CD14-positive monocyte (primary cell): ENCODE results near the gene PDXDC1. TPM values are rescaled to one million over a fixed set of nuclear protein-coding genes. Genes with fewer than 3 reads are reported as not detected.

Experiments used
- DNase-seq, 3 donors: peaks; one replicate each; pipeline ENCODE4 v3.0.0-alpha.2; 2011 to 2022
- H2AFZ ChIP-seq: 2 replicates; pipeline ENCODE4 v1.6.0; 2012; ENCODE audit warnings: mild to moderate bottlenecking, low read depth, low read length, inconsistent platforms; ENCODE audit not compliant: insufficient read depth, poor library complexity, severe bottlenecking
- H3K27ac ChIP-seq, 2 donors: 1 replicate in 1 of 2; 2 replicates in 1 of 2; pipeline ENCODE4 v1.5.1; 2012 to 2013; ENCODE audit warnings: low read length in 2 of 2, control low read depth in 1 of 2, inconsistent platforms in 1 of 2, low read depth in 1 of 2, mild to moderate bottlenecking in 1 of 2
- H3K27me3 ChIP-seq, 2 donors: one replicate each; pipeline versions ENCODE4 v1.6.0 to v1.6.1; 2011 to 2013; ENCODE audit warnings: low read length in 2 of 2; ENCODE audit not compliant: control insufficient read depth in 2 of 2, insufficient read depth in 2 of 2
- H3K36me3 ChIP-seq, 2 donors: replicated peaks in 1 of 2; 1 replicate in 1 of 2; 2 replicates in 1 of 2; pipeline versions ENCODE4 v1.5.1 to v1.6.1; 2012 to 2013; ENCODE audit warnings: low read length in 2 of 2, control low read depth in 1 of 2, inconsistent platforms in 1 of 2, mild to moderate bottlenecking in 1 of 2; ENCODE audit not compliant: insufficient read depth in 2 of 2, control insufficient read depth in 1 of 2
- H3K4me1 ChIP-seq, 2 donors: 1 replicate in 1 of 2; 2 replicates in 1 of 2; pipeline versions ENCODE4 v1.5.1 to v1.6.1; 2012 to 2013; ENCODE audit warnings: low read length in 2 of 2, control low read depth in 1 of 2, inconsistent platforms in 1 of 2, mild to moderate bottlenecking in 1 of 2, moderate library complexity in 1 of 2; ENCODE audit not compliant: insufficient read depth in 2 of 2, control insufficient read depth in 1 of 2
- H3K4me2 ChIP-seq: replicated peaks from 2 replicates; pipeline ENCODE3; 2012; ENCODE audit warnings: low read length, moderate library complexity, mild to moderate bottlenecking; ENCODE audit not compliant: poor library complexity, severe bottlenecking; ENCODE audit errors: extremely low read depth
- H3K4me3 ChIP-seq, 3 experiments: fragments of 200-600 bp in 1 of 3; sonication (generic) in 1 of 3; replicated peaks in 1 of 3; 1 replicate in 2 of 3; 2 replicates in 1 of 3; pipeline ENCODE4 v1.5.1; 2011 to 2013; ENCODE audit warnings: low read length in 3 of 3, mild to moderate bottlenecking in 3 of 3, control low read depth in 2 of 3, low read depth in 2 of 3, inconsistent platforms in 1 of 3, moderate library complexity in 1 of 3
- H3K79me2 ChIP-seq: 2 replicates; pipeline ENCODE4 v1.6.0; 2012; ENCODE audit warnings: mild to moderate bottlenecking, control low read depth, inconsistent platforms, low read length, moderate library complexity; ENCODE audit not compliant: insufficient read depth
- H3K9ac ChIP-seq: 2 replicates; pipeline ENCODE4 v1.6.0; 2017; ENCODE audit warnings: low read length, mild to moderate bottlenecking; ENCODE audit not compliant: insufficient read depth, poor library complexity, severe bottlenecking
- H3K9me3 ChIP-seq, 2 donors: replicated peaks in 1 of 2; 1 replicate in 1 of 2; 2 replicates in 1 of 2; pipeline versions ENCODE4 v1.5.1 to v1.6.1; 2012 to 2013; ENCODE audit warnings: low read length in 2 of 2, control low read depth in 1 of 2; ENCODE audit not compliant: control insufficient read depth in 1 of 2, insufficient read depth in 1 of 2
- H4K20me1 ChIP-seq: 2 replicates; pipeline ENCODE4 v1.6.0; 2012; ENCODE audit warnings: mild to moderate bottlenecking, low read length, control low read depth, moderate library complexity; ENCODE audit not compliant: insufficient read depth
- H3K27ac Mint-ChIP-seq, 7 donors: one replicate each; pipeline ENCODE4 v1.8.0; 2020; ENCODE audit warnings: mild to moderate bottlenecking in 7 of 7, mixed read lengths in 7 of 7, moderate library complexity in 6 of 7, inconsistent platforms in 2 of 7
- H3K27me3 Mint-ChIP-seq, 3 donors: one replicate each; pipeline ENCODE4 v1.8.0; 2021 to 2022; ENCODE audit warnings: low read depth in 3 of 3, mild to moderate bottlenecking in 3 of 3, mixed read lengths in 3 of 3, moderate library complexity in 3 of 3, inconsistent platforms in 1 of 3
- H3K36me3 Mint-ChIP-seq, 2 donors: one replicate each; pipeline ENCODE4 v1.8.0; 2020; ENCODE audit warnings: mixed read lengths in 2 of 2, inconsistent platforms in 1 of 2, mild to moderate bottlenecking in 1 of 2
- H3K4me1 Mint-ChIP-seq: one replicate; pipeline ENCODE4 v1.8.0; 2020; ENCODE audit warnings: mild to moderate bottlenecking, mixed read lengths
- H3K4me3 Mint-ChIP-seq, 2 donors: one replicate each; pipeline ENCODE4 v1.8.0; 2020; ENCODE audit warnings: mild to moderate bottlenecking in 2 of 2, mixed read lengths in 2 of 2, moderate library complexity in 1 of 2
- H3K9me3 Mint-ChIP-seq, 7 donors: one replicate each; pipeline ENCODE4 v1.8.0; 2020 to 2022; ENCODE audit warnings: mixed read lengths in 7 of 7, mild to moderate bottlenecking in 6 of 7, moderate library complexity in 6 of 7, inconsistent platforms in 2 of 7
- WGBS: methylation state at CpG from one replicate; pipeline ENCODE4 v1.1.5; 2013; ENCODE audit warnings: missing lambda C conversion rate; ENCODE audit not compliant: insufficient coverage; 5-methylcytosine and 5-hydroxymethylcytosine counted together
- intact Hi-C, 2 donors: fragments of 100-400 bp; cut with micrococcal nuclease; formaldehyde crosslinking; loops; one replicate each; pipeline versions ENCODE4 v1.15.0 to v1.15.1; 2023
- polyA plus RNA-seq, 3 donors: library from polyadenylated mRNA; depleted of rRNA in 1 of 3; unstranded in 2 of 3; stranded (reverse) in 1 of 3; fragments of 300-500 nt in 2 of 3; fragments of >200 nt in 1 of 3; fragmentation: Illumina TruSeq in 2 of 3; gene quantifications; 1 replicate in 2 of 3; 2 replicates in 1 of 3; pipeline ENCODE4 v1.2.3, GENCODE V29; 2012 to 2021
- TF ChIP-seq, protein P1 (sequence below): fragments of 200-600 bp; IDR thresholded peaks from one replicate; pipeline ENCODE4 v1.8.0; 2022; ENCODE audit warnings: antibody characterized with exemption, mild to moderate bottlenecking

The PDXDC1 gene
- polyA plus RNA-seq, 3 donors: 22.3 to 50.1 (median 36.0) TPM

DNA sequence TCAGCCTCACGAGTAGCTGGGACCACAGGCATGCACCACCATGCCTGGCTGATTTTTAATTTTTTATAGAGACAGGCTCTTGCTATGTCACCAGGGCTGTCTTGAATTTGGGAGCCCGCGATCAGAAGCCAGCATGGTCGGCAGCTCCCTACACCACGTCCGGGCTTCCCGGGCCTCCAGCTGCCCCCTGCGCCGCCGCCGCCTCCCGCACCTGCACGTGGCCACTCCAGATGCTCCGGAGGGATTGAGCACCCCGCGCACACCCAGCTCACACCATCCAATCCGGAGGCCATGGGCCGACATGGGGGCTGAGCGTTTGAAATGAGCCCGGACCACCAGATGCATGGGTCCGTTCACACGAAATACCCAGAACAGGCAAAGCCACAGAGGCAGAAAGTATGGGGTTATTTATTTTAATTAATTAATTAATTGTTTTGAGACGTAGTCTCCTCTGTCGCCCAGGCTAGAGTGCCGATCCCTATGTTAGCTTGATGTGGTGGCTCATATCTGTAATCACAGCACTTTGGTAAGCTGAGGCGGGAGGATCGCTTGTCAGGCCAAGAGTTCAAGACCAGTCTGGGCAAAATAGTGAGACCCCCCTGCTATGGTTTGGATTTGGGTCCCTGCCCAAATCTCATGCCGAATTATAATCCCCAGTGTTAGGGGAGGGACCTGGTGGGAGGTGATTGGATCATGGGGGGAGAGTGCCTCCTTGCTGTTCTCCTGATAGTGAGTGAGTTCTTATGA is 17.1 kb upstream of the PDXDC1 start:
- no peak for DNase-seq
- peaks cover 7% of the 10 kb centered on the region for H3K4me1 Mint-ChIP-seq
- H3K79me2 ChIP-seq: no peaks in the 10 kb centered on the region
- H3K9ac ChIP-seq: no peak overlapping the region
- no peak overlapping the region for H3K4me3 ChIP-seq
- 96% methylated on average over 26 of the region's 28 CpGs for WGBS
- H3K36me3 Mint-ChIP-seq: no peaks in the 10 kb centered on the region
- H3K27ac Mint-ChIP-seq: peak overlapping the region in 1 of 7 donors; percentile 13
- no peaks in the 10 kb centered on the region for H3K4me1 ChIP-seq
- peak overlapping the region in 1 of 2 donors; percentile 14 for H3K4me3 Mint-ChIP-seq
- H3K27me3 Mint-ChIP-seq: peaks cover 6 to 10% (median 7%) of the 10 kb centered on the region in 3 donors
- no peaks in the 10 kb centered on the region for H3K9me3 ChIP-seq
- no peaks in the 10 kb centered on the region for H3K27me3 ChIP-seq
- H4K20me1 ChIP-seq: no peaks in the 10 kb centered on the region
- H3K27ac ChIP-seq: no peak overlapping the region
- H3K4me2 ChIP-seq: no peak overlapping the region
- no peak overlapping the region for H2AFZ ChIP-seq
- TF ChIP-seq, protein P1, sequence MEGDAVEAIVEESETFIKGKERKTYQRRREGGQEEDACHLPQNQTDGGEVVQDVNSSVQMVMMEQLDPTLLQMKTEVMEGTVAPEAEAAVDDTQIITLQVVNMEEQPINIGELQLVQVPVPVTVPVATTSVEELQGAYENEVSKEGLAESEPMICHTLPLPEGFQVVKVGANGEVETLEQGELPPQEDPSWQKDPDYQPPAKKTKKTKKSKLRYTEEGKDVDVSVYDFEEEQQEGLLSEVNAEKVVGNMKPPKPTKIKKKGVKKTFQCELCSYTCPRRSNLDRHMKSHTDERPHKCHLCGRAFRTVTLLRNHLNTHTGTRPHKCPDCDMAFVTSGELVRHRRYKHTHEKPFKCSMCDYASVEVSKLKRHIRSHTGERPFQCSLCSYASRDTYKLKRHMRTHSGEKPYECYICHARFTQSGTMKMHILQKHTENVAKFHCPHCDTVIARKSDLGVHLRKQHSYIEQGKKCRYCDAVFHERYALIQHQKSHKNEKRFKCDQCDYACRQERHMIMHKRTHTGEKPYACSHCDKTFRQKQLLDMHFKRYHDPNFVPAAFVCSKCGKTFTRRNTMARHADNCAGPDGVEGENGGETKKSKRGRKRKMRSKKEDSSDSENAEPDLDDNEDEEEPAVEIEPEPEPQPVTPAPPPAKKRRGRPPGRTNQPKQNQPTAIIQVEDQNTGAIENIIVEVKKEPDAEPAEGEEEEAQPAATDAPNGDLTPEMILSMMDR: no peak
- peaks cover 0 to 2% (median 0%) of the 10 kb centered on the region in 7 donors for H3K9me3 Mint-ChIP-seq
- H3K36me3 ChIP-seq: no peaks in the 10 kb centered on the region
- intact Hi-C loops: no loop called here

DNA sequence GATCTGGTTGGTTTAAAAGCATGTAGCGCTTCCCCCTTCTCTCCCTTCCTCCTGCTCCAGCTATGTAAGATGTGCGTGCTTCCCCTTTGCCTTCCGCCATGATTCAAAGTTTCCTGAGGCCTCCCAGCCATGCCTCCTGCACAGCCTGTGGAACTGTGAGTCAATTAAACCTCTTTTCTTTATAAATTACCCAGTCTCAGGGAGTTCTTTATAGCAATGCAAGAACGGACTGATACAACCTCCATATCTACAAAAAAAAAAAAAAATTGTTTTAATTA is 16.6 kb upstream of the PDXDC1 start:
- Mint-ChIP-seq H3K27me3 (peaks cover 6 to 15% (median 10%) of the 10 kb centered on the region in 3 donors), H3K4me1 (peaks cover 7% of the 10 kb centered on the region), H3K36me3 (no peaks in the 10 kb centered on the region), H3K27ac (peak overlapping the region in 1 of 7 donors; percentile 13), H3K4me3 (no peak overlapping the region), H3K9me3 (peaks cover 0 to 2% (median 0%) of the 10 kb centered on the region in 7 donors)
- no peaks in the 10 kb centered on the region for H3K79me2 ChIP-seq
- no peaks in the 10 kb centered on the region for H3K36me3 ChIP-seq
- H3K9me3 ChIP-seq: no peaks in the 10 kb centered on the region
- peaks cover 0 to under 1% of the 10 kb centered on the region in 2 donors for H3K27me3 ChIP-seq
- H2AFZ ChIP-seq: no peak overlapping the region
- H3K27ac ChIP-seq: no peak overlapping the region
- TF ChIP-seq, protein P1: no peak
- no peak overlapping the region for H3K4me2 ChIP-seq
- intact Hi-C loops: no loop called here
- H3K4me3 ChIP-seq: no peak overlapping the region
- peak in 1 of 3 donors; percentile 15 for DNase-seq
- no peaks in the 10 kb centered on the region for H3K4me1 ChIP-seq
- H4K20me1 ChIP-seq: no peaks in the 10 kb centered on the region
- 57% methylated on average over 3 of the region's 4 CpGs for WGBS
- no peak overlapping the region for H3K9ac ChIP-seq
